8988T (cell line): ENCODE results near the gene LMOD3.

Experiments used
- DNase-seq: peaks from one replicate; pipeline ENCODE4 v3.0.0; 2011

Gene LMOD3

DNA sequence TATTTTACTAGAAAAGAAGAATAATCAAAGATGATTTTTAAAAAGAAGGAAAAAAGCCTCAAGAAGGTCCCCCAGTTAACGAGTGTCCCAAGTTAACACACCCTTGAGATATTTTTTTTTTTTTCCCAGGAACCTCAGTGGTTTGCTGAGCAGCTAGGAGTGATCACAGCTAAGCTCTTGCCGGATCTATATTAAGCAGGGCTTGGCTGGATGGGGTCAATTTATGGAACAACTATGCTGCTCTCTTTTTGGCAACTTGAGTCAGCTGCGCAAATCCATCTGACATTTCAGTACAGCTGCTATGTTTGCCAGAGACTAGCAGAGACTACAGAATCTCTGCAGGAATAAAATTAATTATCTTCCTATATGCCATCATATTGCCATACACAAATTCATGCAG is at the start of gene LMOD3:
TSS of gene LMOD3 (minus strand) at position 193 of the 400 bp plus-strand sequence. CDS start 209 bp downstream, outside the sequence.
- no peak for DNase-seq

DNA sequence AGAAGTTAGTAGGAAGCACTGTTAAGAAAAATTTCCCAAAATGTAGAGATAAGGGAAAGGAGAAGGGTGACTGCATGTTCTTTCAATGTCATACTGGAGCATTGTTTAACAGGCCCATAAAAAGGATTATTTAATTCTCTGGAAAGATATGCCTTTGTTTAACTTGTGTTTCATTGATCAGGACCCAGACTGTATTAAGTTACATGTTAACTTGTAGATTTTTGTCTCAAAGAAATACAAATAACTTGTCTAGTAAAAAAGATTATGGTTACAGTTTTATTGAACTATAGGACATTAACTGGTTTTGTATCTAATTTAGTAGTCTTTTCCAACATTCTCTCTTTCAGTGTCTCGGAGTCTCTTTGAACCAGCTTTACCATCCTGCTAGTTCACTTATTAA is 49.7 kb upstream of the LMOD3 start:
- no peak for DNase-seq

- DNase-seq, result no peak
Measured at GRCh38 chr3:69166446-69166845, 44.1 kb upstream of the LMOD3 start.

DNA sequence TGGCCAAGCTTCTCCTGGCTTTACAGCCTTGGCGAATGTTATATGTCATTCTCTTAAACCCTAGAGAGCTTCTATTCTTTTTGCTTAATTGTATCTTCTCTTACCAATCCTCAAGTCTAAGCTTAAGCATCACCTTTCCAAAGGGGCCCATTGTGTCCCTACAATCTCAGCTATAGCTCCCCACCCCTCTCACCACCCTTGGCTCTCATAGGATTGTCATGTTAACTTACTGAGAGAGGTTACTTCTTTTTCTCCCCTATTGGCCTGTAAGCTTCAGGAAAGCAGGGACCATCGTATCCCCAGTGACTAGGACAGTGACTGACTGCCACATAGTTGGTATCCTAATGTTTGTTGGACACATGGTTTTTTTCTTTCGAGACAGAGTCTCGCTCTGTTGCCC is 43.3 kb upstream of the LMOD3 start:
- DNase-seq, result no peak

- no peak for DNase-seq
Measured at GRCh38 chr3:69164296-69164695, 41.9 kb upstream of the LMOD3 start.

GRCh38 chr3:69162308-69162980 is 40.0 kb upstream of the LMOD3 start:
- DNase-seq, result no peak

- DNase-seq, result no peak
Measured at GRCh38 chr3:69161587-69162307, 39.4 kb upstream of the LMOD3 start.

- no peak for DNase-seq
Measured at GRCh38 chr3:69160525-69160924, 38.1 kb upstream of the LMOD3 start.

DNA sequence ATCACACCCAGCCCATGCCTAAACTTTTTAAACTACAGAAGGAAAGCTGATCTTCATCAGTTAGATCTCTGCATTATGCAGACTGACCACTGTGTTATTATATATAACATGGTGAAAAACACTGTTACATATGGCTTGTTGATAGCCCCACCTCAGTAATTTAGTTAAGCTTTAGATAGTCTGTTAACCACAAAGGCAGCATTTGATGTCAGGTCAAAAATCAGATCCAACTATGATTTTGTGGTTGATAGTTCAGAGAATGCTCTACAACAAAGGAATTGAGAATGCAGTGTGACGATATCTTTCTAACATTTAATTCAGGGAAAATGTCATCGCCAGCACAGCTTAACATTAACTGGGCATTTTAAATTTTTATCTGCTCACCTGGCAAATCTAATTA is 37.7 kb upstream of the LMOD3 start:
- DNase-seq, result no peak

DNA sequence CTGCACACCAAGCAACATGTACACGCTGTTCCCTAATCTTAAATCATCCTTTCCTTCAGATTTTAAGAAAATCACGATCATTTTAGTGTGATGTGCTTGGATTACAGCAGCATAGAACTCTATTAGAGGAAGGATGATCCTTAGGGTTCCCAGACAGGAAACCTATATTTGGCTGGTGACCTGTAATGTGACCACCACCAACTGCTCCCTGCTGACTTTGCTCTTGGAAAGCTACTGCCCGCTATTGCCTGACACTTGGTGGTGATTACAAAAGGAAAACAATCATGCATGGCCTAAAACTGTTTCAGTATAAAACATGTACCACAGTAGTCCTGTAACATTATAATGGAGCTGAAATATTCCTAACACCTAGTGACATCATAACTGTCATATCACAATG is 27.2 kb upstream of the LMOD3 start:
- DNase-seq, result no peak

GRCh38 chr3:69145688-69146087 is 23.3 kb upstream of the LMOD3 start:
- no peak for DNase-seq

GRCh38 chr3:69144631-69145245 is 22.3 kb upstream of the LMOD3 start:
- DNase-seq, result no peak

DNA sequence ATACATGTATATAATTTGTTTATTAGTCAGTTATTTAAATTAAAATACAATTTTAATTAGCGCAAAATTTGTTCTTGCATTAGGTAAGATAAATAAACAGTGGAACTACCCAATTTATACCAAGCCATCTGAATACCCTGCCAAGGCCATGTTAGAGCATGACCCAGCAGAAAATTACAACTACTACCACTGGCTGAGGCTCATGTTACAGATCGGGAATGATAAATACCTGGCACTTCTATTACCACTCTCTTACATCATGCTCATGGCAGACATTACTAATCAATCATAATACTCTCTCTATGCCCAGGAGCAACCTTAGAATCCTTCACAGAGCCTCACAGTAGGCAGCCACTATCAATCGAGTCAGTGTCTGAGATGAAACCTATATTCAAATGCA is 21.2 kb upstream of the LMOD3 start:
- no peak for DNase-seq

- DNase-seq, result no peak
Measured at GRCh38 chr3:69142797-69143454, 20.5 kb upstream of the LMOD3 start.

DNA sequence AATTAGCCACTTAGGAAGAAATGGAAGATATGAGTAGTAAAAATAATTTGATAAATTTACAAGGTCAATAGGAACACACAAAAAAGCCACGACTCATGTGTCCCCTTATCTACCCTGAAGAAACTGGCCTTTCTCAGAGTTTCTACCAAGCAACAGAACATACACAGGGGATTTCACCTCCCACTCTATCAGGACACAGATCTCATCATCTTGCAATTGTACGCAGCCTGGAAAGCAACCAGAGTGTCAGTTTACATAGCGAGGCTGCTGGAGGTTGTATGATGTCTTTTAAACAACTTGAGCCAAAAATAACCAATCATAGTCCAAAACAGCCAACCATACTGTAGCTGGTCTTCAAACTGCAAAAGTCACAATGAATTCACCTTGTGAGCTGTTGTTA is 19.7 kb upstream of the LMOD3 start:
- no peak for DNase-seq

DNA sequence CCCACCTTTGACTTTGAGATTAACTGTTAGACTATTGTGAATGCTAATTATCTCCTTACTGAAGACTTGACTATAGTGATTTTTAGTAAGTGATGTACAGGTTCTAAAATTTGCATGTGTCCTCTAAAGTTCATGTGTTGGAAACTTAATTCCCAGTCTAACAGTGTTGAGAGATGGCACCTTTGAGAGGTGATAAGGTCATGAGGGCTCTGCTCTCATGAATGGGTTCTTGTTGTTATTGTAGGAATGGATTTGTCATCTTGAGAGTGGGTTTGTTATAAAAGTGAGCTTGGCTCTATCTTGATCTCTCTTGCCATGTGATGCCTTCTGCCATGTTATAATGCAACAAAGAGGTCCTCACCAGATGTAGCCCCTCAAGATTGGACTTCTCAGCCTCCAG is 18.9 kb upstream of the LMOD3 start:
- DNase-seq, result no peak

DNA sequence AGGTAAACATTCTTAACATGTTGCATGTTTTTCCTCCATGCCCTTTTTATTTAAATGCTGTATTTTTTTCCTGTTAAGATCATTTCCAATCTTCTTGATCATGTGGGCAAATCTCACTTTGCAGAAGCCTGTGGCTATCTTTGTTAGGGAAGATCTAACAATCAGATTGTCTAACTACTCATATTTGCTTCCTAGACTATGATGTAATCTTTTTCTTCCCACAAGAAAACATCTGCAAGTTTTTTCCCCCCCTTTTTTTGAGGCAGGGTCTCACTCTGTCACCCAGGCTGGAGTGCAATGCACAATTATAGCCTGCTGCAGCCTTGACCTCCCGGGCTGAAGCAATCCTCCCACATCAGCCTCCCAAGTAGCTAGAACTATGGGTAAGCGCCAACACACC is 15.0 kb upstream of the LMOD3 start:
- DNase-seq, result no peak

DNA sequence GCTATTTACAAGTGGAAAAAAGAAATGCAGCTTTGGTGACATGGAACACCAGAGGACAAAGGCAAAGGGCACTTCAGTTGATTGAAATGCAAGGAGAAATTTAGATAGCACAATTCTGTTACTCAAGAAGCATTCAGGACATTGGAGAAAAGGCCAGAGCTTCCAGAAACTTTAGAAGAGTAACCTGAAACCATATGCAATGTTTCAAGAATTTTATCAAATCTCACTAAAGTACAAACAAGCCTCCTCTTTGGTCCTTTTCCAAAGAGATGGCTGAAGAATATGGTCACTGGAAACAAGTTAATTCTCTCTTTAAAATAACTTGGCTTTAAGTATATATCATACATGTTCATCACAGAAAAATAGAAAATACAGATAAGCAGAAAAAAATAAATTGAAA is 14.6 kb upstream of the LMOD3 start:
- DNase-seq, result no peak

GRCh38 chr3:69130689-69131088 is 8.3 kb upstream of the LMOD3 start:
- no peak for DNase-seq

DNA sequence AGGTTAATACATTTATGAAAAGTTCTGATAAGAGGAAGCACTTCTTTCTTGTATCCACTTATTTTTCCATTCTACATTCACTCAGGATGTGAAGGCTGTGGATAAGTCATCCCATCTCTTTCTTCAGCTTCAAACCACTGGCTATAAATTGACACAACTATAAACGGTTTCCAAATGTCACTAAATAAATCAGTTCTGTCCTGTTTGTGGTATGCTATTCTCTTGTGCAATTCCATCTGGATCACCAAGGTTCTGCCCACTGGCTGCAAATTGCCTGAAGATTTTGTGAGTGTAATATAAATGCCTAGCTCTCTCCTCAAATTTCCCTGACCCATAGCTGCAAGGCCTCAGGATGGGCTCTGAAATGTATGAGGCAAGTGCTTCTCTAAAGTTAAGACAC is 7.1 kb upstream of the LMOD3 start:
- no peak for DNase-seq

GRCh38 chr3:69128509-69128908 is 6.1 kb upstream of the LMOD3 start:
- no peak for DNase-seq

DNA sequence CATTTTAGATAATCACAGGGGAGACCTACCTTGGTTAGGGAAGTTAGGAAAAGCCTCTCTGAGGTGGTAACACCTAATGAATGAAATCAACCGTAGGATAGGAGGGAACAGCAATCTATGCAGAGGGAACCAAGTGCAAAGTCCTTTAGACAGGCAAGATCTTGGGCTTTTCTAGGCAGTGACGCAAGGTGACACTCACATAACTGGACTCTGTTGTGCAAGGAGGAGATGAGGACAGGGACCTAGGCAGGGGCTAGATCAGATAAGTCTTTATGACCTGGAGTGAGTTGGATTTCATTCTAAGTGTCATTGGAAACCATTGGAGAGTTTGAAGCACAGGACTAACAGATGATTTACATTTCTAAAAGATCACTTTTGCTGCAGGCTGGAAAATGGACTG is 4.6 kb upstream of the LMOD3 start:
- DNase-seq, result no peak

GRCh38 chr3:69126216-69126615 is 3.8 kb upstream of the LMOD3 start:
- DNase-seq, result no peak

DNA sequence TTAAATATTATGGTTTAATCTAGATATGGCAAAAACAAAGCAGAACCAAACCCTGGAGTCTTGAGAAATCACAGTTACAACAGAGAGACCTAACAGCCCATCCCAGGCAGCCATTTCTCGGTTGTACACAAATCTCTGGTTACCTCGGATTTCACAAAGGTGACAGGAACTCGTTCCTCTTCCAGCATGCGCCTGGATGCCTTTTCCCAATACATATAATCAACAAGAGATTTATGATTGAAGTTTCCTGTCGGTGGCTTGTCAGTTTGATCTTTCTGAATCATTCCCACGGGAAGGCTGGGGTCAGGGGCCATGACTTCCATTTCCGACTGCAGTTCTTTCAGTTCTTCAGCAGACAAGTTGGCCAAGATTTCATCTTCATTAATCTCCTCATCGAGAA is 445 bp downstream of the LMOD3 start:
- no peak for DNase-seq
